Uterus (tissue), 4 donors: ENCODE results near the gene PKD2L2. TPM values are rescaled to one million over a fixed set of nuclear protein-coding genes. Genes with fewer than 3 reads are reported as not detected.
A peak's percentile ranks its signal among the peaks of the same experiment; 100 is the strongest.

Experiments used
- DNase-seq, 2 donors: peaks; one replicate each; pipeline ENCODE4 v3.0.0-alpha.2; 2019 to 2020
- H3K27ac ChIP-seq, 2 donors: fragments of 200-600 bp; sonication (generic); 1 replicate in 1 of 2; 2 replicates in 1 of 2; pipeline ENCODE4 v1.5.1; 2016 to 2018
- H3K27me3 ChIP-seq, 2 donors: fragments of 200-600 bp; sonication (generic); one replicate each; pipeline ENCODE4 v1.5.1; 2018 to 2019; ENCODE audit warnings: control low read depth in 1 of 2
- H3K36me3 ChIP-seq, 2 donors: fragments of 200-600 bp; sonication (generic); one replicate each; pipeline ENCODE4 v1.5.1; 2019; ENCODE audit warnings: control low read depth in 1 of 2
- H3K4me1 ChIP-seq, 2 donors: fragments of 200-600 bp; sonication (generic); one replicate each; pipeline ENCODE4 v1.5.1; 2018 to 2019; ENCODE audit warnings: control low read depth in 1 of 2
- H3K4me3 ChIP-seq, 2 donors: fragments of 200-600 bp; sonication (generic); 1 replicate in 1 of 2; 2 replicates in 1 of 2; pipeline ENCODE4 v1.5.1; 2018 to 2019; ENCODE audit warnings: mild to moderate bottlenecking in 1 of 2
- H3K9me3 ChIP-seq, 2 donors: fragments of 200-600 bp; sonication (generic); one replicate each; pipeline ENCODE4 v1.5.1; 2019; ENCODE audit warnings: control low read depth in 1 of 2
- POLR2A ChIP-seq, 2 donors: fragments of 450-650 bp; IDR thresholded peaks; one replicate each; pipeline ENCODE4 v1.6.1; 2016; ENCODE audit warnings: antibody characterized with exemption in 2 of 2, mild to moderate bottlenecking in 1 of 2, moderate library complexity in 1 of 2
- intact Hi-C: fragments of 100-400 bp; cut with DNase I; formaldehyde crosslinking; loops from one replicate; pipeline ENCODE4 v1.15.1; 2023; ENCODE audit warnings: low total_unique reads
- total RNA-seq, 4 donors: library from RNA; depleted of rRNA in 3 of 4; stranded (reverse); fragments of >200 nt in 3 of 4; gene quantifications; one replicate each; pipeline versions ENCODE4 v1.1.0 to v1.2.4, GENCODE V29; 2014 to 2023
- TF ChIP-seq, protein P1 (sequence below), 4 experiments: fragments of 200-600 bp in 2 of 4; fragments of 450-650 bp in 2 of 4; sonication (generic) in 2 of 4; IDR thresholded peaks; one replicate each; pipeline ENCODE4 v1.5.1; 2016 to 2019; ENCODE audit warnings: antibody characterized with exemption in 4 of 4, mild to moderate bottlenecking in 2 of 4, moderate library complexity in 1 of 4
- donor health status: DM: yes; HTN: yes; CAD: no.

PKD2L2 gene
- total RNA-seq, 4 donors from 2014 or later = not detected

DNA sequence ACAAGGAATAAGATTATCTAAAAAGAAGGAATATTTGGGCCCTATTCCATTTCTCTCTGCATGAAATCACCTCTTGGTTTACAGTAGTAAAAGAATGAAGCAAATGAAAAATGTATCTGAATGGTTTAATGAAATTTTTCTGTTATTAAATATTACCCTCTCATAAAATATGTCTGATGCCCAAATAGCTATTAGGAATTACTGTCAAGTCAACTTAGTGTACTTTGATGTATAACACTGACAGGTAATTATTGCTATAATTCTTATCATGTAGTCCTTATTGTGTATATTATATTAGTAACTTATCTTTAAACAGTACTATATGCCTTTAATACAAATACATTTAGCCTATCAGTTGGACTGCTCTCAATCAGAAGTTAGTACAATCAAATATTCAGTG lies 13.2 kb upstream of the PKD2L2 start:
- no peak for DNase-seq
- no peaks in the 10 kb centered on the region for H3K9me3 ChIP-seq
- H3K27me3 ChIP-seq = no peaks in the 10 kb centered on the region
- no peak overlapping the region for H3K27ac ChIP-seq
- no peak for TF ChIP-seq POLR2A (IDR thresholded peaks at IDR 0.05)
- TF ChIP-seq, protein P1, sequence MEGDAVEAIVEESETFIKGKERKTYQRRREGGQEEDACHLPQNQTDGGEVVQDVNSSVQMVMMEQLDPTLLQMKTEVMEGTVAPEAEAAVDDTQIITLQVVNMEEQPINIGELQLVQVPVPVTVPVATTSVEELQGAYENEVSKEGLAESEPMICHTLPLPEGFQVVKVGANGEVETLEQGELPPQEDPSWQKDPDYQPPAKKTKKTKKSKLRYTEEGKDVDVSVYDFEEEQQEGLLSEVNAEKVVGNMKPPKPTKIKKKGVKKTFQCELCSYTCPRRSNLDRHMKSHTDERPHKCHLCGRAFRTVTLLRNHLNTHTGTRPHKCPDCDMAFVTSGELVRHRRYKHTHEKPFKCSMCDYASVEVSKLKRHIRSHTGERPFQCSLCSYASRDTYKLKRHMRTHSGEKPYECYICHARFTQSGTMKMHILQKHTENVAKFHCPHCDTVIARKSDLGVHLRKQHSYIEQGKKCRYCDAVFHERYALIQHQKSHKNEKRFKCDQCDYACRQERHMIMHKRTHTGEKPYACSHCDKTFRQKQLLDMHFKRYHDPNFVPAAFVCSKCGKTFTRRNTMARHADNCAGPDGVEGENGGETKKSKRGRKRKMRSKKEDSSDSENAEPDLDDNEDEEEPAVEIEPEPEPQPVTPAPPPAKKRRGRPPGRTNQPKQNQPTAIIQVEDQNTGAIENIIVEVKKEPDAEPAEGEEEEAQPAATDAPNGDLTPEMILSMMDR (IDR thresholded peaks at IDR 0.05) = no peak
- intact Hi-C loops = no loop called here
- H3K4me1 ChIP-seq = no peaks in the 10 kb centered on the region
- H3K36me3 ChIP-seq = no peaks in the 10 kb centered on the region
- no peak overlapping the region for H3K4me3 ChIP-seq

DNA sequence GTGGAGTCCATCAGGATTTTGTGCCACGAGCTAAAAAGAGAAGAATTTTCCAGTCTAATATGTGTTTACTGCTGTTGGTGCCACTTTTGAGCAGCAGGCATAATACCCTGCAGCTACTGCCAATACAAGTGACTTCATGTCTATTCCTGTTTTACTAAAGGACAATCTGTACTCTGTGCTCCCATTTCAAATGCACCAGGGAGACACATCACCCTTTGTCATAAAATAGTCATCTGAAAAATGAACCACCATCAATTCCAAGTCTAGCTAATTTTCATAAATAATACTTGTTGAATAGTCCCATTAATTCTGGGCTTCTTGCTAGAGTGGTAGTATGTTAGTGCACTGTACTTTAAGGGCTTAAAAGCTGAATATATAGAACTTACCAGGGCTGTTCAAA lies 8.9 kb upstream of the PKD2L2 start:
- H3K27ac ChIP-seq = no peak overlapping the region
- H3K36me3 ChIP-seq = no peaks in the 10 kb centered on the region
- no peak overlapping the region for H3K4me3 ChIP-seq
- intact Hi-C loops = no loop called here
- no peak for TF ChIP-seq POLR2A (IDR thresholded peaks at IDR 0.05)
- TF ChIP-seq, protein P1 (IDR thresholded peaks at IDR 0.05) = no peak
- H3K9me3 ChIP-seq = no peaks in the 10 kb centered on the region
- H3K4me1 ChIP-seq = no peaks in the 10 kb centered on the region
- no peaks in the 10 kb centered on the region for H3K27me3 ChIP-seq
- DNase-seq = no peak

DNA sequence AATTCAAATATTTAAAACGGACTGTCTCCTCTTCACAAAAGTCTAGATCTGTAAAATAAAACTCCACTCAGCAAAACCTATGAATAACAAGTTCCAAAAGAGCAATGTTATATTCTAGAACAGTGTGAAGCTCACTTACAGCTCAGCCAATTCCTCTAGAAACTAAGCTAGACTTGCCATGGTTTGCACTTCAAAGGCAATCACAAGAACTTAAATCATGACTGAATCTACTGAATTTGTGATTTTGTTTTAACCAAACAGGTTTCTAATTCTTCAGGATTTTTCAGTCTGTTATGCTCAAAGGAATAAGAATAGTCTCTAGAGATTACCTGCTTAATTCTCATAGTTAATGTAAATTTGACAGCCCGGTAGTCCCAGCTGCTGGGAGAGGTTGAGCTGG lies 1.4 kb upstream of the PKD2L2 start:
- no peak overlapping the region for H3K4me3 ChIP-seq

DNA sequence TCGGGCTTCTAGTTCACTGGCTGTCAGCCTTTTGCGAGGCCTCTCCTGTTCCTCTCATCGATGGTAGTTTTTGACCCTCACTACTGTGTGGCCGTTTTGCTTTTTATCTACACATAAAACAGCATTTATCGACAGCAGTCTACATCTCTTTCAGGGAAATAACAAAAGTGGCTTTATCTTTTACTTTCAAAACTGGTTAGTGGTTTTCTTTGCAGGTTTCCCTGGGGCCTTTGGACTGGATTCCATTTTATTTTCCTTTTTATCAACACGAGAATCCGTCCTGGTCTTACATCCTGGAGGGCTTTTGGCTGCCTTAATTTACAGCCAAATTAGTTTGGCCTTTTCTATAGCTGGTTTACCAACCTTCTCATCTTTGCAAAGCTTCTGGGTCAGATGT lies 793 bp upstream of the PKD2L2 start:
- no peak for DNase-seq
- no peak for TF ChIP-seq POLR2A (IDR thresholded peaks at IDR 0.05)
- TF ChIP-seq, protein P1 (IDR thresholded peaks at IDR 0.05) = no peak
- peak overlapping the region; percentile 27 to 36 for H3K4me3 ChIP-seq

More for the DNA sequence above, 1.4 kb upstream of the PKD2L2 start:
- Histone ChIP-seq H3K36me3 (no peaks in the 10 kb centered on the region), H3K27me3 (no peaks in the 10 kb centered on the region), H3K27ac (peak overlapping the region; percentile 86 to 90), H3K4me1 (no peaks in the 10 kb centered on the region), H3K9me3 (no peaks in the 10 kb centered on the region)
- TF ChIP-seq POLR2A (IDR thresholded peaks at IDR 0.05) = no peak
- TF ChIP-seq, protein P1 (IDR thresholded peaks at IDR 0.05) = no peak
- DNase-seq = no peak
- intact Hi-C loops = no loop called here

DNA sequence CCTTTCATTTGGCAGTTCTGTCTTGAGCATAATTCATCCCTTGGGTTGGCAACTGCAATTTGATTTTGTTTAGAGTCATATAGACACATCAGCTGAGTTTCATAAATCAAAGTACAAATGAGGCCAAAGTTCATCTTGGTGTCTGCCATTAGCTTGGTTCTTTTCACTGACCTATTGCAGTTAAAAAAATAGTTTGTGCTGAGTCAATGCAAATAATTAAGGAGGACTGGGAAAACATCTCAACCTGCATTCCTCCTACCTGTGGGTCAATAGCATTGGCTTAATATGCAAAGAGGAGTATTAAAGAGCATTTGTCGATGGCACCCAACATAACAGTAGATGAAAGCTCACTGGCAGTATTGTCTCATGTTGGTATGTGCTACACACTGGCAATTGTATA lies 1.6 kb downstream of the PKD2L2 start:
- H3K4me3 ChIP-seq = no peak overlapping the region
- intact Hi-C loops = no loop called here
- H3K36me3 ChIP-seq = no peaks in the 10 kb centered on the region
- DNase-seq = no peak
- no peaks in the 10 kb centered on the region for H3K4me1 ChIP-seq
- H3K9me3 ChIP-seq = no peaks in the 10 kb centered on the region
- no peak for TF ChIP-seq POLR2A (IDR thresholded peaks at IDR 0.05)
- TF ChIP-seq, protein P1 (IDR thresholded peaks at IDR 0.05) = no peak
- no peak overlapping the region for H3K27ac ChIP-seq
- no peaks in the 10 kb centered on the region for H3K27me3 ChIP-seq

More for the DNA sequence above, 793 bp upstream of the PKD2L2 start:
- H3K36me3 ChIP-seq = no peaks in the 10 kb centered on the region
- H3K9me3 ChIP-seq = no peaks in the 10 kb centered on the region
- no peaks in the 10 kb centered on the region for H3K4me1 ChIP-seq
- no peaks in the 10 kb centered on the region for H3K27me3 ChIP-seq
- peak overlapping the region; percentile 86 to 90 for H3K27ac ChIP-seq
- intact Hi-C loops = no loop called here
